Breast epithelium (tissue), 3 donors: Measurements from ENCODE around the gene DNAL1.

Source experiments
- POLR2A ChIP-seq: fragments of 450-650 bp; IDR thresholded peaks from one replicate; pipeline ENCODE4 v1.6.1; 2016; ENCODE audit warnings: antibody characterized with exemption, mild to moderate bottlenecking, moderate library complexity
- TF ChIP-seq, protein P1 (sequence below), 3 donors: fragments of 450-650 bp; IDR thresholded peaks; one replicate each; pipeline ENCODE4 v1.5.1; 2016 to 2017; ENCODE audit warnings: antibody characterized with exemption in 3 of 3, mild to moderate bottlenecking in 3 of 3, moderate library complexity in 3 of 3

DNA sequence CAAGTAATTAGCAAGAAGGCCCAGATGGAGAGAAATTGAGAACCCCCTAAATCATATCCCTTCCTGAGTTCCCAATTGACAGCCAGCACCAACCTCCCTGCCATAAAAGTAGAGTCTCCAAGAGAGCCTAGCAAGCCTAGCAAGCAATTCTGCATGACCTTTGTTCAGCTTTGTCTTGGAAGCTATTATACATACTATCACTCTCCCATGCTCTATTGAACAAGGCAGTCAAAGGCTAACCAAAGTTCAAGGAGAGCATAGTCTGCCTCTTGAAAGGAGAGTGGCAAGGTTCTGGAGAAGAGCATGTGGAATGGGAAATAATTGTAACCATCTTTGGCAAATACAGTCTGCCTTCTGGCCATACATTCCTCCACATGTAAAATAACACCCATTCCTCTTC lies 45.3 kb upstream of the DNAL1 start:
- TF ChIP-seq, protein P1, sequence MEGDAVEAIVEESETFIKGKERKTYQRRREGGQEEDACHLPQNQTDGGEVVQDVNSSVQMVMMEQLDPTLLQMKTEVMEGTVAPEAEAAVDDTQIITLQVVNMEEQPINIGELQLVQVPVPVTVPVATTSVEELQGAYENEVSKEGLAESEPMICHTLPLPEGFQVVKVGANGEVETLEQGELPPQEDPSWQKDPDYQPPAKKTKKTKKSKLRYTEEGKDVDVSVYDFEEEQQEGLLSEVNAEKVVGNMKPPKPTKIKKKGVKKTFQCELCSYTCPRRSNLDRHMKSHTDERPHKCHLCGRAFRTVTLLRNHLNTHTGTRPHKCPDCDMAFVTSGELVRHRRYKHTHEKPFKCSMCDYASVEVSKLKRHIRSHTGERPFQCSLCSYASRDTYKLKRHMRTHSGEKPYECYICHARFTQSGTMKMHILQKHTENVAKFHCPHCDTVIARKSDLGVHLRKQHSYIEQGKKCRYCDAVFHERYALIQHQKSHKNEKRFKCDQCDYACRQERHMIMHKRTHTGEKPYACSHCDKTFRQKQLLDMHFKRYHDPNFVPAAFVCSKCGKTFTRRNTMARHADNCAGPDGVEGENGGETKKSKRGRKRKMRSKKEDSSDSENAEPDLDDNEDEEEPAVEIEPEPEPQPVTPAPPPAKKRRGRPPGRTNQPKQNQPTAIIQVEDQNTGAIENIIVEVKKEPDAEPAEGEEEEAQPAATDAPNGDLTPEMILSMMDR (IDR thresholded peaks at IDR 0.05): no peak
- no peak for TF ChIP-seq POLR2A
